Measurements from ENCODE around the gene CHST15. TPM values are rescaled to one million over a fixed set of nuclear protein-coding genes. Genes with fewer than 3 reads are reported as not detected.

CHST15 gene
- total and polyA plus RNA-seq, 4 donors, result 2.9 to 16.5 (median 6.4) TPM

DNA sequence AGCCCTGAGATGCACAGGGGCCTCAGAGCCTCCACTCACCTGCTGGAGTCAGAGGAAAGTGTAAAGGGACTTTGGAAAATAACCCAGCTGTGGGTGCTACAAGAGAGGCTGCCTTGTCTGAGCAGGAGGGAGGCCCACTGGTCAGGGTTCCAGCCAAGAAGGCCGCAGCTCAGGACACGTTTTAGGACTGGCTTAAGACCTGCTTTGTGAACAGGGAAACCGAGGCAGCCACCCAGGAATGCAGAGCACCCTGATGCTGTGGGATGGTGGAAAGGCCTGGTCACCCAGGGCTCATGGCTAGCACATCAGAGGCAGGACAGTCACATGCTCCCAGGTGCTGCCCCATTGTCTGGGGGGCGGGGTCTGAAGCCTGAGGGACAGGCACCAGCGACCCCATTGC lies 38.9 kb upstream of the CHST15 start:
- Histone ChIP-seq H3K9me3 (ENCODE audit: control insufficient read depth in 4 of 4, low read length in 3 of 4) (no peaks in the 10 kb centered on the region), H3K4me1 (ENCODE audit: control insufficient read depth in 4 of 4, insufficient read depth in 4 of 4, low read length in 3 of 4) (no peaks in the 10 kb centered on the region), H3K9ac (ENCODE audit: low read depth in 1 of 2, low read length in 2 of 2) (no peak overlapping the region), H3K27ac (ENCODE audit: low read depth in 1 of 2, low read length in 2 of 2) (no peak overlapping the region), H3K27me3 (ENCODE audit: control insufficient read depth in 4 of 4, insufficient read depth in 4 of 4, low read length in 3 of 4) (no peaks in the 10 kb centered on the region), H3K36me3 (ENCODE audit: control insufficient read depth in 4 of 4, insufficient read depth in 3 of 4, low read depth in 1 of 4, low read length in 3 of 4) (no peaks in the 10 kb centered on the region), H3K4me3 (ENCODE audit: low read depth in 1 of 3, low read length in 3 of 3) (no peak overlapping the region)
- 73% methylated on average over 5 of the region's 5 CpGs for WGBS
- TF ChIP-seq HNF4A (conservative IDR thresholded peaks at IDR 0.05) (no peak), SP1 (IDR thresholded peaks at IDR 0.05) (no peak), NR2F2 (IDR thresholded peaks at IDR 0.05) (no peak)
- TF ChIP-seq, protein P1, sequence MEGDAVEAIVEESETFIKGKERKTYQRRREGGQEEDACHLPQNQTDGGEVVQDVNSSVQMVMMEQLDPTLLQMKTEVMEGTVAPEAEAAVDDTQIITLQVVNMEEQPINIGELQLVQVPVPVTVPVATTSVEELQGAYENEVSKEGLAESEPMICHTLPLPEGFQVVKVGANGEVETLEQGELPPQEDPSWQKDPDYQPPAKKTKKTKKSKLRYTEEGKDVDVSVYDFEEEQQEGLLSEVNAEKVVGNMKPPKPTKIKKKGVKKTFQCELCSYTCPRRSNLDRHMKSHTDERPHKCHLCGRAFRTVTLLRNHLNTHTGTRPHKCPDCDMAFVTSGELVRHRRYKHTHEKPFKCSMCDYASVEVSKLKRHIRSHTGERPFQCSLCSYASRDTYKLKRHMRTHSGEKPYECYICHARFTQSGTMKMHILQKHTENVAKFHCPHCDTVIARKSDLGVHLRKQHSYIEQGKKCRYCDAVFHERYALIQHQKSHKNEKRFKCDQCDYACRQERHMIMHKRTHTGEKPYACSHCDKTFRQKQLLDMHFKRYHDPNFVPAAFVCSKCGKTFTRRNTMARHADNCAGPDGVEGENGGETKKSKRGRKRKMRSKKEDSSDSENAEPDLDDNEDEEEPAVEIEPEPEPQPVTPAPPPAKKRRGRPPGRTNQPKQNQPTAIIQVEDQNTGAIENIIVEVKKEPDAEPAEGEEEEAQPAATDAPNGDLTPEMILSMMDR (IDR thresholded peaks at IDR 0.05; ENCODE audit: low read depth, low read length, missing input control), result no peak
- no peak for DNase-seq (ENCODE audit: low spot score)

DNA sequence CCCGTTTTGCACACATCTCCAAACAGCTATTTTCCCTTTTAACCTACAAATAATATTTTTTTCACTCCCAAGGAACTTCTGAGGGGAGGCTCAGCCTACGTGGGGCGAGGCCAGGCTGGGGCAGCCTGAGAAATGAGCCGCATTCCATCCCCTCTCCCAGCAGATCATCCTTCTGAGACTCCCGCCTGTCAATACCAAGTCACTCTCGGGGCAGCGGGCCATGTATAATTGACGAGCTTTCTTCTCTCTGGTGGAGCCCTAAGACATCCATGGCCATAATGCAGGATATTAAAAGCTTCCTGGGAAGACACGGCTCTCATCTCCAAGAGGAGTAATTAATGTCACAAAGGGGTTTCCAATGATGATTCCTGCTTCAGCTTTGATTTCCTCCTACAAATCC lies 37.8 kb upstream of the CHST15 start:
- H3K27ac ChIP-seq (ENCODE audit: low read depth in 1 of 2, low read length in 2 of 2), result no peak overlapping the region
- no peaks in the 10 kb centered on the region for H3K9me3 ChIP-seq (ENCODE audit: control insufficient read depth in 4 of 4, low read length in 3 of 4)
- TF ChIP-seq FOXA2 (IDR thresholded peaks at IDR 0.05) (no peak), NR2F2 (IDR thresholded peaks at IDR 0.05) (no peak), YY1 (IDR thresholded peaks at IDR 0.05) (no peak), SP1 (IDR thresholded peaks at IDR 0.05) (no peak), TAF1 (conservative IDR thresholded peaks at IDR 0.05) (no peak), GABPA (IDR thresholded peaks at IDR 0.05 in 1 of 2, conservative IDR thresholded peaks at IDR 0.05 in 1 of 2) (no peak)
- no peaks in the 10 kb centered on the region for H3K36me3 ChIP-seq (ENCODE audit: control insufficient read depth in 4 of 4, insufficient read depth in 3 of 4, low read depth in 1 of 4, low read length in 3 of 4)
- no peaks in the 10 kb centered on the region for H3K27me3 ChIP-seq (ENCODE audit: control insufficient read depth in 4 of 4, insufficient read depth in 4 of 4, low read length in 3 of 4)
- 90% methylated on average over 9 of the region's 9 CpGs for WGBS
- no peaks in the 10 kb centered on the region for H3K4me1 ChIP-seq (ENCODE audit: control insufficient read depth in 4 of 4, insufficient read depth in 4 of 4, low read length in 3 of 4)
- no peak overlapping the region for H3K9ac ChIP-seq (ENCODE audit: low read depth in 1 of 2, low read length in 2 of 2)
- no peak for DNase-seq (ENCODE audit: low spot score)
- H3K4me3 ChIP-seq (ENCODE audit: low read depth in 1 of 3, low read length in 3 of 3), result no peak overlapping the region

DNA sequence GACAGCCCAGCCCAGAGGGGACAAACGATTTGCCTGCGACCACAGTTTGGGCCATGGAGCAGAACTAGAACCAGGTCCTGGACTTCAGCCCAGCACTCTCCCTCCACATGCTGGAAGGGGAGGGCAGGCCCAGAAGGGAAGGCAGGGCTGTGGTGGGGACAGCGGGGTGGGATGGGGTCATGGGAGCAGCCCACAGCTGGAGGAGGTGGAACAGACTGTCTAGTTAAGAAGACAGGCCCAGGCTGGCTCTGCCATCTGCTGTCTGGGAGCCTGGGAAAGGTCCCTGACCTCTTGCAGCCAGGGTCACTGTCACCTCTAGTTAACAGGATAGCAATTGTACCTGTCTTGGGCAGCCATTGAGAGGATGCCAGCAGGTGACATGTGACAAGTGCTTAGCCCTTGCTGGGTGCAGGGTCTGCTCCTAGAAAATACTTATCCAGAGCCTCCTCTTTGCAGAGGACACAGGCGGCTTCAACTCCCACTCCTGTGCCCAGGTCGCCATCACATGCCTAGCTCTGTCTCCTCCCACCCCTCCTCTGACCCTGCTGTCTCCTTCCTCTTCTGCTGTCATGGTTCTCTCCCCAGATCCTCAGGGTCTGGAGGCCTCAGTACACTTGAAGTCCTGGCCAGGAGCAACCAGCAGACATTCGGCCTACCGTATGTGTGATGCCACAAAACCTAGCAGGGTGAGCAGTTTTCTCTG lies 37.0 kb upstream of the CHST15 start:
- 83% methylated on average over 7 of the region's 7 CpGs for WGBS
- no peaks in the 10 kb centered on the region for H3K36me3 ChIP-seq (ENCODE audit: control insufficient read depth in 4 of 4, insufficient read depth in 3 of 4, low read depth in 1 of 4, low read length in 3 of 4)
- no peak for DNase-seq (ENCODE audit: low spot score)
- no peaks in the 10 kb centered on the region for H3K4me1 ChIP-seq (ENCODE audit: control insufficient read depth in 4 of 4, insufficient read depth in 4 of 4, low read length in 3 of 4)
- no peak overlapping the region for H3K4me3 ChIP-seq (ENCODE audit: low read depth in 1 of 3, low read length in 3 of 3)
- no peaks in the 10 kb centered on the region for H3K9me3 ChIP-seq (ENCODE audit: control insufficient read depth in 4 of 4, low read length in 3 of 4)
- H3K9ac ChIP-seq (ENCODE audit: low read depth in 1 of 2, low read length in 2 of 2), result no peak overlapping the region
- TF ChIP-seq RAD21 (IDR thresholded peaks at IDR 0.05) (no peak), TAF1 (conservative IDR thresholded peaks at IDR 0.05) (no peak)
- TF ChIP-seq, protein P2, sequence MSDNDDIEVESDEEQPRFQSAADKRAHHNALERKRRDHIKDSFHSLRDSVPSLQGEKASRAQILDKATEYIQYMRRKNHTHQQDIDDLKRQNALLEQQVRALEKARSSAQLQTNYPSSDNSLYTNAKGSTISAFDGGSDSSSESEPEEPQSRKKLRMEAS (IDR thresholded peaks at IDR 0.05), result no peak
- TF ChIP-seq, protein P3, sequence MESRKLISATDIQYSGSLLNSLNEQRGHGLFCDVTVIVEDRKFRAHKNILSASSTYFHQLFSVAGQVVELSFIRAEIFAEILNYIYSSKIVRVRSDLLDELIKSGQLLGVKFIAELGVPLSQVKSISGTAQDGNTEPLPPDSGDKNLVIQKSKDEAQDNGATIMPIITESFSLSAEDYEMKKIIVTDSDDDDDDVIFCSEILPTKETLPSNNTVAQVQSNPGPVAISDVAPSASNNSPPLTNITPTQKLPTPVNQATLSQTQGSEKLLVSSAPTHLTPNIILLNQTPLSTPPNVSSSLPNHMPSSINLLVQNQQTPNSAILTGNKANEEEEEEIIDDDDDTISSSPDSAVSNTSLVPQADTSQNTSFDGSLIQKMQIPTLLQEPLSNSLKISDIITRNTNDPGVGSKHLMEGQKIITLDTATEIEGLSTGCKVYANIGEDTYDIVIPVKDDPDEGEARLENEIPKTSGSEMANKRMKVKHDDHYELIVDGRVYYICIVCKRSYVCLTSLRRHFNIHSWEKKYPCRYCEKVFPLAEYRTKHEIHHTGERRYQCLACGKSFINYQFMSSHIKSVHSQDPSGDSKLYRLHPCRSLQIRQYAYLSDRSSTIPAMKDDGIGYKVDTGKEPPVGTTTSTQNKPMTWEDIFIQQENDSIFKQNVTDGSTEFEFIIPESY (IDR thresholded peaks at IDR 0.05), result no peak
- no peak overlapping the region for H3K27ac ChIP-seq (ENCODE audit: low read depth in 1 of 2, low read length in 2 of 2)
- H3K27me3 ChIP-seq (ENCODE audit: control insufficient read depth in 4 of 4, insufficient read depth in 4 of 4, low read length in 3 of 4), result no peaks in the 10 kb centered on the region
